Neuron (in vitro differentiated cells): ENCODE results near the gene MON2.
A peak's percentile ranks its signal among the peaks of the same experiment; 100 is the strongest.
"Not testable (repeated sequence)": the region's sequence is repeated elsewhere in the genome, so short reads cannot be mapped to it uniquely, and the experiment has no call there.

Experiments used
- H2AFZ ChIP-seq: one replicate; pipeline ENCODE4 v1.6.1; 2013; ENCODE audit warnings: low read depth, mild to moderate bottlenecking, inconsistent platforms, low read length, moderate library complexity
- H3K27me3 ChIP-seq: one replicate; pipeline ENCODE4 v1.6.1; 2013; ENCODE audit warnings: low read length; ENCODE audit not compliant: insufficient read depth
- H3K36me3 ChIP-seq: one replicate; pipeline ENCODE4 v1.6.1; 2013; ENCODE audit warnings: low read length; ENCODE audit not compliant: insufficient read depth
- H3K4me1 ChIP-seq: one replicate; pipeline ENCODE4 v1.6.1; 2013; ENCODE audit warnings: low read length; ENCODE audit not compliant: insufficient read depth
- H3K4me3 ChIP-seq: 2 replicates; pipeline ENCODE4 v1.5.1; 2013; ENCODE audit warnings: mild to moderate bottlenecking, low read length, moderate library complexity
- H3K9me3 ChIP-seq: one replicate; pipeline ENCODE4 v1.6.1; 2013; ENCODE audit warnings: low read length

Gene MON2

DNA sequence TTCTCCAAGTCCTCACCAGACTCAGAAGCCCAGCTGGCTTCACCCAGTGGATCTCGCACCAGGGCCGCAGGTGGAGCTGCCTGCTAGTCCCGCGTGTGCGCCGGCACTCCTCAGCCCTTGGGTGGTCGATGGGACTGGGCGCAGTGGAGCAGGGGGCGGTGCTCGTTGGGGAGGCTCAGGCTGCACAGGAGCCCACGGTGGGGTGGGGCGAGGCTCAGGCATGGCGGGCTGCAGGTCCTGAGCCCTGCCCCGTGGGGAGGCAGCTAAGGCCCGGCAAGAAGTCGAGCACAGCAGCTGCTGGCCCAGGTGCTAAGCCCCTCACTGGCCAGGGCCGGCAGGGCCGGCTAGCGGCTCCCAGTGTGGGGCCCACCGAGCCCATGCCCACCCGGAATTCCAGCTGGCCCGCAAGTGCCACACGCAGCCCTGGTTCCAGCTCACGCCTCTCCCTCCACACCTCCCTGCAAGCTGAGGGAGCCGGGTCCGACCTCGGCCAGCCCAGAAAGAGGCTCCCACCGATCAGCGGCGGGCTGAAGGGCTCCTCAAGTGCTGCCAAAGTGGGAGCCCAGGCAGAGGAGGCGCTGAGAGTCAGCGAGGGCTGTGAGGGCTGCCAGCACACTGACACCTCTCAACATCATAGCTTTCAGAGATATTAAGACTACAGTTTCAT lies 5.3 kb upstream of the MON2 start:
- H3K27me3 ChIP-seq, H2AFZ ChIP-seq, H3K4me1 ChIP-seq, H3K4me3 ChIP-seq, H3K36me3 ChIP-seq, H3K9me3 ChIP-seq: not testable (repeated sequence)

DNA sequence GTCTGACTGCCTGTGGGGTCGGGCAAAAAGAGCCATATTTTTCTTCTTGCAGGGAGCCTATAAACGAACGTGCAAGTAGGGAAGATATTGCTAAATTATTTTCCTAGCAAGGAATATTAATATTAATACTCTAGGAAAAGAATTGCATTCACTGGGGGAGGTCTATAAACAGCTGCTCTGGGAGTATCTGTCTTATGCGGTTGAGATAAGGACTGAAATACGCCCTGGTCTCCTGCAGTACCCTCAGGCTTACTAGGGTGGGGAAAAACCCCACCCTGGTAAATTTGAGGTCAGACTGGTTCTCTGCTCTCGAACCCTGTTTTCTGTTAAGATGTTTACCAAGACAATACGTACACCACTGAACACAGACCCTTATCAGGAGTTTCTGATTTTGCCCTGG lies 3.4 kb upstream of the MON2 start:
- not testable (repeated sequence) for H3K36me3 ChIP-seq, H3K9me3 ChIP-seq, H2AFZ ChIP-seq

DNA sequence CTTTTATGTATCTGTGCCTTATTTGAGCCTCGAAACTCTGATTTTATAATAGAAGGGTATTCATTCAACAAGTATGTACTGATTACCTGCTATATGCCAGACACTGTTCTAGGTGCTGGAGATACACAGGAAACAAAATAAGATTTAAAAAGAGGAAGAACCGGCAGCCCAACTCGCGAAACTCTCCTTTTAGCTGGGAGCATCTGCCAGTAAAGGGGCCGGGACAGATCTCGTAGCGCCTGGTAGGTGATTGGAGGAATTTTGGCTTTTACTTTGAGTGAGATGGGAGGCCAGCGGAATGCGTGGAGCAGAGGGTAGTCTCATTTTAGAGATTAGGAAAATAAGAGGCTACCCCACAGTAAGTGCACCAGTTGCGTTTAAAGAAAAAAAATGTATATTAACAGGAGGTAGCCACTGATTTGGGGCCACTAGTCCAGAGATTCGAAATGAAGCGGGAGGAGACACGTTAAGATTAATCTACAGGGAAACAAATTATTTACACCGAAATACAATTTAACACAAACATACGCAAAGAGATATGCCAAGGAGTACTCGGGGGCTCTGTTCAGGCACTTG lies 520 bp upstream of the MON2 start:
- H3K4me1 ChIP-seq, result peaks cover 13% of the 10 kb centered on the region
- H3K9me3 ChIP-seq, result no peaks in the 10 kb centered on the region
- no peaks in the 10 kb centered on the region for H3K27me3 ChIP-seq
- H2AFZ ChIP-seq, result peak overlapping the region; percentile 93
- peaks cover 5% of the 10 kb centered on the region for H3K36me3 ChIP-seq
- peak overlapping the region; percentile 88 for H3K4me3 ChIP-seq

More for the DNA sequence above, 3.4 kb upstream of the MON2 start:
- H3K4me3 ChIP-seq, H3K4me1 ChIP-seq, H3K27me3 ChIP-seq: not testable (repeated sequence)

DNA sequence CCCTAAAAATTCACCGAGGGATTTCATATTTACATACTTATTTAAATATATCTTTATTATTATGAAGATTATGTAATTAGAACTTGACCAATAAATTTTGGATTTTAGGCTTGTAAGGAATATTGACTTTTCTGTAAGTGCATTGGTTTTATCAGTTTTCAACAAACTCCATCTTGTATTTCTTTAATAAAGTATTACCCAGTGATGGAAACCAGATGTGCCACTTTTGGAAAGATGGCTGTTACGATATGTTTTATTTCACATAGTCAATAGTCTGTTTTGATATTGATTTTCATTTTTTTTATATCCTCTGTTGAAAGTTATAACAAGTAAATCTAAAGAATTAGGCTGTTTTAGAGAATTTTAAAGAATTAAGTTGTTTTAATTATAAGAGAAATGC lies 1.8 kb downstream of the MON2 start:
- Histone ChIP-seq H3K4me3 (peak overlapping the region; percentile 22), H3K36me3 (peaks cover 12% of the 10 kb centered on the region), H2AFZ (no peak overlapping the region), H3K27me3 (no peaks in the 10 kb centered on the region), H3K4me1 (peaks cover 13% of the 10 kb centered on the region), H3K9me3 (no peaks in the 10 kb centered on the region)

DNA sequence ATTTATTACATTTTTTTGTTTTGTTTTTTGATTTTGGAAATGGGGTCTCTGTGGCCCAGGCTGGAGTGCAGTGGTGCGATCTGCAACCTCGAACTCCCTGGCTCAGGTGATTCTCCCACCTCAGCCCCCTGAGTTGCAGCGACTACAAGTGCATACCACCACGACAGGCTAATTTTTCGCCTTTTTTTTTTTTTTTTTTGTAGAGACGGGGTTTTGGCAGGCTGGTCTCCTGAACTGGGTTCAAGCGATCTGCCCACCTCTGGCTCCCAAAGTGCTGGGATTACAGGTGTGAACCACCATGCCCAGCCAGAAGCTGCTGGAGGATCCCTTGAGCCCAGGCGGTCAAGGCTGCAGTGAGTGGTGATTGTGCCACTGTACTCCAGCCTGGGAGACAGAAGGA lies 2.3 kb downstream of the MON2 start:
- peaks cover 12% of the 10 kb centered on the region for H3K36me3 ChIP-seq
- H3K4me3 ChIP-seq, result peak overlapping the region; percentile 22
- H3K9me3 ChIP-seq, result no peaks in the 10 kb centered on the region
- H3K4me1 ChIP-seq, result peaks cover 13% of the 10 kb centered on the region
- no peak overlapping the region for H2AFZ ChIP-seq
- H3K27me3 ChIP-seq, result no peaks in the 10 kb centered on the region

DNA sequence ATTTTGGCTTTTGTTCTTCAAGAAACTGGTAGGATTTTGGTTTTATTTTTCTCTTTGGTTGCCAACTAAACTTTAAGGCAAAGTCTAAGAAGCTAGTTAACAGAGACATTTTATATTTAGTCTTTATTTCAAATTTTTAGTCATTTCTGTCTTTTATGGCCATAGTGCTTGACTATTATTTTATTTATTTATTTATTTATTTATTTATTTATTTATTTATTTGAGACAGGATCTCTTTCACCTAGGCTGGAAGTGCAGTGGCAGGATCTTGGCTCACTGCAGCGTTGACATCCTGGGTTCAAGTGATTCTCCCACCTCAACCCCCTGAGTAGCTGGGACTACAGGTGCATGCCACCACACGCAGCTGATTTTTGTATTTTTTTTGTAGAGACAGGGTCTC lies 3.1 kb downstream of the MON2 start:
- Histone ChIP-seq H3K27me3 (no peaks in the 10 kb centered on the region), H2AFZ (no peak overlapping the region), H3K4me3 (no peak overlapping the region), H3K4me1 (peaks cover 13% of the 10 kb centered on the region), H3K9me3 (no peaks in the 10 kb centered on the region), H3K36me3 (peaks cover 12% of the 10 kb centered on the region)

DNA sequence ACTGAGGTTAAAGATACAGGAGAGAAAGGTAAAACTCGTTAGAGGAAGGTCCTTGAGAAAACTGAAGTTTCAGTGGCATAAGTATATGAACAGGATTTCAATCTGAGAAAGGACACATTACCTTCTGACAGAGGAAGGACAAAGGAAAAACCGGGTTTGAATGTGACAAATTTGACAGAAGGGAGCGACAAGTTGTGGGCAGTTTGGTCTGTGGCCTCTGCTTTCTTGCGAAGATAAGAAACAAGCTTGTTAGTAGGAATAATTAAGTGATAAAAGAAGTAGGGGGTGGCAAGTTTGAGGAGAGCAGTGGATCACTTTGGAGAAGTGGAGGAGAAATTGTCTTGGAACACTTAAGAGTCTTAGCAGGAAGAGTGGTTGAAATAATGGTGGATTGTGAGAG lies 5.1 kb downstream of the MON2 start:
- no peaks in the 10 kb centered on the region for H3K9me3 ChIP-seq
- H3K27me3 ChIP-seq, result no peaks in the 10 kb centered on the region
- H3K36me3 ChIP-seq, result peaks cover 12% of the 10 kb centered on the region
- H3K4me1 ChIP-seq, result peaks cover 13% of the 10 kb centered on the region
- no peak overlapping the region for H3K4me3 ChIP-seq
- H2AFZ ChIP-seq, result no peak overlapping the region

- Histone ChIP-seq H2AFZ (no peak overlapping the region), H3K27me3 (no peaks in the 10 kb centered on the region), H3K4me3 (no peak overlapping the region), H3K36me3 (peaks cover 14% of the 10 kb centered on the region), H3K4me1 (peaks cover 13% of the 10 kb centered on the region), H3K9me3 (no peaks in the 10 kb centered on the region)
Observed at GRCh38 chr12:62472472-62472871, 5.8 kb downstream of the MON2 start.

DNA sequence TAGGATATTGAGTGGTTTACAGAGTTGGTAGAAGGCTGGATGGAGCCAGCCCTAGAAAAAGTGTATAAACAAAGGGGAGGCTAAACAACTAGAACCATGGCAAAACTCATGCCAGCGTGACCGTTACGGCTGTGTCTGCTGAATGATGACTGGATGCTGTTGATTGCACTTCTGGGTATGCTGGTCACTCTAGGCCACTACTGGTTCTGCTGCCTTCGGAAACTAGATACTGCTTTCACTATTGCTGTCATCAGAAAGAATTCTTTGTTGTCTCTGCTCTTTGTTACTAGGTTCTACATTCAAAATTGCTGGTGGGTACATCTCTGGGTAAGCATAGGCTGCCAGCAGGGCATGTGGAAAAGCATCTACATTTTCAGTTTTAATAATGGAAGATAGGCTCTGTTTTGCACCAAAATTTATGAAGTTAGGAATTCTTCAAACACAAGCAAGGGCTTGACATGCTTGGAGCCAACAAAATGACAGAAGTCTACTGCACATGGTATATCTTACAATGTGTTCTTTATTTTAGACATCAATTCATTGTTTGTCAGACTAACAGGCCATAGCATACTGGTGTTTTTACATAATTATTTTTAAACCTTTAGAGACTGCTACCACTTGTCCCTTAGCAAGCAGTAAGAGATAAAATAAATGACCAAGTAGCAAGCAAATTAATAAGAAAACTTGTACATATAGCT lies 15.4 kb downstream of the MON2 start:
- H3K9me3 ChIP-seq, result no peaks in the 10 kb centered on the region
- H3K36me3 ChIP-seq, result peaks cover 12% of the 10 kb centered on the region
- H2AFZ ChIP-seq, result no peak overlapping the region
- no peaks in the 10 kb centered on the region for H3K27me3 ChIP-seq
- no peak overlapping the region for H3K4me3 ChIP-seq
- no peaks in the 10 kb centered on the region for H3K4me1 ChIP-seq

GRCh38 chr12:62482769-62483168 lies 16.1 kb downstream of the MON2 start:
- no peaks in the 10 kb centered on the region for H3K27me3 ChIP-seq
- H3K4me3 ChIP-seq, result no peak overlapping the region

GRCh38 chr12:62484233-62484632 lies 17.6 kb downstream of the MON2 start:
- Histone ChIP-seq H3K4me3 (no peak overlapping the region), H3K27me3 (no peaks in the 10 kb centered on the region), H3K4me1 (no peaks in the 10 kb centered on the region), H3K36me3 (peaks cover 6% of the 10 kb centered on the region), H3K9me3 (no peaks in the 10 kb centered on the region), H2AFZ (no peak overlapping the region)

More at GRCh38 chr12:62482769-62483168, 16.1 kb downstream of the MON2 start:
- Histone ChIP-seq H3K9me3 (no peaks in the 10 kb centered on the region), H3K4me1 (no peaks in the 10 kb centered on the region), H3K36me3 (peaks cover 8% of the 10 kb centered on the region), H2AFZ (no peak overlapping the region)

GRCh38 chr12:62505786-62506185 lies 39.2 kb downstream of the MON2 start:
- Histone ChIP-seq H3K9me3 (peaks cover 2% of the 10 kb centered on the region), H3K36me3 (peaks cover 60% of the 10 kb centered on the region), H3K4me3 (no peak overlapping the region), H3K4me1 (no peaks in the 10 kb centered on the region), H2AFZ (no peak overlapping the region), H3K27me3 (no peaks in the 10 kb centered on the region)

GRCh38 chr12:62512901-62513300 lies 46.3 kb downstream of the MON2 start:
- Histone ChIP-seq H3K9me3 (peaks cover 17% of the 10 kb centered on the region), H3K36me3 (peaks cover 48% of the 10 kb centered on the region)

More at GRCh38 chr12:62512901-62513300, 46.3 kb downstream of the MON2 start:
- H3K4me1 ChIP-seq, result no peaks in the 10 kb centered on the region
- no peak overlapping the region for H2AFZ ChIP-seq
- no peak overlapping the region for H3K4me3 ChIP-seq
- no peaks in the 10 kb centered on the region for H3K27me3 ChIP-seq
